B cell (primary cell): Measurements from ENCODE around the gene PASD1. TPM values are rescaled to one million over a fixed set of nuclear protein-coding genes. Genes with fewer than 3 reads are reported as not detected.

Source experiments
- ATAC-seq: fragments of 200-7000 bp; cut with Tn5 transposase; one replicate; pipeline ENCODE4 v1.10.0; 2021; ENCODE audit warnings: low read depth, mild to moderate bottlenecking, moderate number of reproducible peaks, moderate library complexity
- CTCF ChIA-PET: fragments of 350-600 bp; sonication (Branson Sonifier 250); formaldehyde crosslinking; loops from one replicate; lab custom pipeline; 2021; ENCODE audit warnings: antibody characterized with exemption, inconsistent platforms; lab: Charles Lee
- POLR2A ChIA-PET: fragments of 350-600 bp; sonication (Branson Sonifier 250); formaldehyde crosslinking; loops from one replicate; lab custom pipeline; 2021; ENCODE audit warnings: antibody characterized with exemption; lab: Charles Lee
- DNase-seq: peaks from one replicate; pipeline ENCODE4 v3.0.0; 2013
- H2AFZ ChIP-seq: 2 replicates; pipeline ENCODE4 v1.6.1; 2012; ENCODE audit warnings: mild to moderate bottlenecking, low read depth, low read length; ENCODE audit not compliant: insufficient read depth, poor library complexity, severe bottlenecking
- H3K27ac ChIP-seq, 2 donors: 1 replicate in 1 of 2; 2 replicates in 1 of 2; pipeline ENCODE4 v1.5.1; 2012 to 2013; ENCODE audit warnings: low read length in 2 of 2, mild to moderate bottlenecking in 2 of 2, moderate library complexity in 1 of 2
- H3K27me3 ChIP-seq, 4 experiments: fragments of 200-600 bp in 1 of 4; sonication (generic) in 1 of 4; replicated peaks in 1 of 4; 1 replicate in 2 of 4; 2 replicates in 2 of 4; pipeline versions ENCODE4 v1.6.1 to v1.7.0; 2013 to 2016; ENCODE audit warnings: low read length in 3 of 4, mild to moderate bottlenecking in 2 of 4, mixed read lengths in 1 of 4, moderate library complexity in 1 of 4; ENCODE audit not compliant: insufficient read depth in 4 of 4, control insufficient read depth in 3 of 4; ENCODE audit errors: control extremely low read depth in 1 of 4
- H3K36me3 ChIP-seq, 2 experiments: replicated peaks in 1 of 2; 1 replicate in 1 of 2; 2 replicates in 1 of 2; pipeline versions ENCODE4 v1.6.1 to v1.7.1; 2013; ENCODE audit warnings: low read length in 1 of 2; ENCODE audit not compliant: insufficient read depth in 2 of 2, control insufficient read depth in 1 of 2; ENCODE audit errors: control extremely low read depth in 1 of 2, extremely low read depth in 1 of 2
- H3K4me1 ChIP-seq, 2 donors: fragments of 200-600 bp in 1 of 2; sonication (generic) in 1 of 2; 1 replicate in 1 of 2; 2 replicates in 1 of 2; pipeline versions ENCODE4 v1.5.1 to v1.6.1; 2013 to 2017; ENCODE audit warnings: low read length in 2 of 2; ENCODE audit not compliant: control insufficient read depth in 2 of 2, insufficient read depth in 2 of 2
- H3K4me2 ChIP-seq: replicated peaks from 2 replicates; pipeline ENCODE3; 2012; ENCODE audit warnings: mild to moderate bottlenecking, low read depth, low read length; ENCODE audit not compliant: poor library complexity, severe bottlenecking
- H3K4me3 ChIP-seq, 5 experiments: fragments of 200-600 bp in 1 of 5; sonication (generic) in 1 of 5; 1 replicate in 3 of 5; 2 replicates in 2 of 5; pipeline versions ENCODE4 v1.5.1 to v1.7.0; 2011 to 2016; ENCODE audit warnings: low read length in 4 of 5, mild to moderate bottlenecking in 4 of 5, low read depth in 2 of 5, control low read depth in 1 of 5, moderate library complexity in 1 of 5; ENCODE audit not compliant: insufficient read depth in 1 of 5; ENCODE audit errors: control extremely low read depth in 1 of 5, extremely low read depth in 1 of 5
- H3K79me2 ChIP-seq: fragments of 200-600 bp; sonication (generic); one replicate; pipeline ENCODE4 v1.6.0; 2016; ENCODE audit warnings: low read length; ENCODE audit not compliant: control insufficient read depth, insufficient read depth
- H3K9ac ChIP-seq: fragments of 200-600 bp; sonication (generic); 2 replicates; pipeline ENCODE4 v1.6.1; 2017; ENCODE audit warnings: mild to moderate bottlenecking, low read length, moderate library complexity
- H3K9me3 ChIP-seq, 3 donors: one replicate each; pipeline versions ENCODE4 v1.6.1 to v1.7.1; 2013; ENCODE audit warnings: low read length in 2 of 3; ENCODE audit not compliant: control insufficient read depth in 2 of 3, insufficient read depth in 1 of 3; ENCODE audit errors: control extremely low read depth in 1 of 3
- H4K20me1 ChIP-seq: 2 replicates; pipeline ENCODE4 v1.6.0; 2012; ENCODE audit warnings: mild to moderate bottlenecking, low read length; ENCODE audit not compliant: insufficient read depth, control insufficient read depth, poor library complexity, severe bottlenecking
- H3K27ac Mint-ChIP-seq: one replicate; pipeline ENCODE4 v1.8.0; 2021; ENCODE audit warnings: mixed read lengths
- H3K27me3 Mint-ChIP-seq: one replicate; pipeline ENCODE4 v1.8.0; 2021; ENCODE audit warnings: mixed read lengths
- H3K4me1 Mint-ChIP-seq: one replicate; pipeline ENCODE4 v1.8.0; 2021; ENCODE audit warnings: mixed read lengths
- H3K4me3 Mint-ChIP-seq: one replicate; pipeline ENCODE4 v1.8.0; 2021; ENCODE audit warnings: mixed read lengths
- H3K9me3 Mint-ChIP-seq: one replicate; pipeline ENCODE4 v1.8.0; 2022; ENCODE audit warnings: mixed read lengths; ENCODE audit not compliant: insufficient read depth
- CTCF ChIP-seq: fragments of 200-600 bp; IDR thresholded peaks from one replicate; pipeline ENCODE4 v1.8.0; 2022; ENCODE audit warnings: antibody characterized with exemption, mild to moderate bottlenecking
- EZH2 ChIP-seq: IDR thresholded peaks from 2 replicates; pipeline ENCODE4 v1.6.1; 2012; ENCODE audit warnings: borderline replicate concordance, low read depth, mild to moderate bottlenecking, moderate library complexity, low read length; ENCODE audit not compliant: insufficient read depth, poor library complexity, severe bottlenecking
- WGBS: methylation state at CpG from one replicate; pipeline ENCODE4 v1.1.5; 2013; ENCODE audit warnings: missing lambda C conversion rate; ENCODE audit not compliant: insufficient coverage; 5-methylcytosine and 5-hydroxymethylcytosine counted together
- intact Hi-C: fragments of 100-400 bp; cut with micrococcal nuclease; formaldehyde crosslinking; loops from one replicate; pipeline ENCODE4 v1.10.0; 2022
- polyA plus RNA-seq: library from polyadenylated mRNA; depleted of rRNA; stranded (reverse); fragments of >200 nt; gene quantifications from 2 replicates; pipeline ENCODE4 v1.2.3, GENCODE V29; 2012
- total RNA-seq, 2 donors: library from RNA; stranded (reverse); fragments of 120-200 nt in 1 of 2; gene quantifications; 1 replicate in 1 of 2; 2 replicates in 1 of 2; pipeline versions ENCODE4 v1.2.3 to v1.2.4, GENCODE V29; 2013 to 2022

PASD1 gene
- total and polyA plus RNA-seq, 2 donors (not counting 1 experiment from before 2014, with no cell fraction given), result not detected

- H3K4me1 Mint-ChIP-seq, result no peaks in the 10 kb centered on the region
- no peak overlapping the region for H3K4me3 Mint-ChIP-seq
- Histone ChIP-seq H3K9me3 (no peaks in the 10 kb centered on the region), H3K36me3 (no peaks in the 10 kb centered on the region), H3K4me2 (no peak overlapping the region), H3K27me3 (no peaks in the 10 kb centered on the region), H4K20me1 (no peaks in the 10 kb centered on the region), H3K27ac (no peak overlapping the region), H3K9ac (no peak overlapping the region), H2AFZ (no peak overlapping the region), H3K79me2 (no peaks in the 10 kb centered on the region), H3K4me3 (no peak overlapping the region), H3K4me1 (no peaks in the 10 kb centered on the region)
- intact Hi-C loops, result no loop called here
- ChIA-PET CTCF (no interaction called here), POLR2A (no interaction called here)
- TF ChIP-seq EZH2 (no peak), CTCF (no peak)
- no CpG with 5 or more reads among the region's 4 CpGs for WGBS
- H3K27me3 Mint-ChIP-seq, result peaks cover under 1% of the 10 kb centered on the region
- H3K9me3 Mint-ChIP-seq, result no peaks in the 10 kb centered on the region
- H3K27ac Mint-ChIP-seq, result no peak overlapping the region
- DNase-seq (no peak), ATAC-seq (no peak)
These were observed 137.6 kb downstream of the PASD1 start for GRCh38 chrX:151701071-151701470.

DNA sequence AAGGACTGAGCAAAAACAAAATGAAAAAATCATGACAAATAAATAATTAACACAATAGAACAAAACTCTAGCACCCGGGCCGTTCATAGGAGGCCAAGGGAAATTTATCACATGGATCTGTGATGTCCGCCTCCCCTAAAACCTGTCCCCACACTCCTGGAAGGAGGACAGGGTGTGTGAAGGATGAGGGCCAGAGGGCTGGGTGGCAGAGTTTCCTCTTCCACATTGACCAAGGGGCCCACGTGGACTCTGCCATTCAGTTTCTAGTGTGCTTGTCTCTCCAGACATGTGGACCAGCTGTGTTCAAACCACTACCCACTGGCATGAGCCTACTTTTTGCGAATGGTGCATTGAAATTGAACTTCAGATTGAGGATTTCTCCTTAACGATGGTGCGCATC, 138.1 kb downstream of the PASD1 start:
- ChIA-PET CTCF (no interaction called here), POLR2A (no interaction called here)
- TF ChIP-seq CTCF, result no peak
- no peak for TF ChIP-seq EZH2
- ATAC-seq (no peak), DNase-seq (no peak)
- no peaks in the 10 kb centered on the region for H4K20me1 ChIP-seq
- Mint-ChIP-seq H3K4me1 (no peaks in the 10 kb centered on the region), H3K4me3 (no peak overlapping the region), H3K9me3 (no peaks in the 10 kb centered on the region), H3K27ac (no peak overlapping the region), H3K27me3 (no peaks in the 10 kb centered on the region)
- no peaks in the 10 kb centered on the region for H3K27me3 ChIP-seq
- H3K79me2 ChIP-seq, result no peaks in the 10 kb centered on the region
- no peaks in the 10 kb centered on the region for H3K36me3 ChIP-seq
- H3K4me3 ChIP-seq, result no peak overlapping the region
- no peak overlapping the region for H3K4me2 ChIP-seq
- intact Hi-C loops, result no loop called here
- H3K9me3 ChIP-seq, result no peaks in the 10 kb centered on the region
- H3K4me1 ChIP-seq, result no peaks in the 10 kb centered on the region
- 100% methylated on average over 2 of the region's 7 CpGs for WGBS
- H3K9ac ChIP-seq, result no peak overlapping the region
- no peak overlapping the region for H3K27ac ChIP-seq
- no peak overlapping the region for H2AFZ ChIP-seq
